Stimulated activated CD8-positive, alpha-beta memory T cell treated with anti-CD3 and anti-CD28 coated beads, Interleukin-2, amount 100 ng/mL, for 48 hours (primary cell): ENCODE measurements around the gene PKM.

Experiments used
- DNase-seq, 2 donors: peaks; one replicate each; pipeline ENCODE4 v3.0.0-alpha.2; 2020; ENCODE audit warnings: low read depth in 2 of 2

PKM gene

DNA sequence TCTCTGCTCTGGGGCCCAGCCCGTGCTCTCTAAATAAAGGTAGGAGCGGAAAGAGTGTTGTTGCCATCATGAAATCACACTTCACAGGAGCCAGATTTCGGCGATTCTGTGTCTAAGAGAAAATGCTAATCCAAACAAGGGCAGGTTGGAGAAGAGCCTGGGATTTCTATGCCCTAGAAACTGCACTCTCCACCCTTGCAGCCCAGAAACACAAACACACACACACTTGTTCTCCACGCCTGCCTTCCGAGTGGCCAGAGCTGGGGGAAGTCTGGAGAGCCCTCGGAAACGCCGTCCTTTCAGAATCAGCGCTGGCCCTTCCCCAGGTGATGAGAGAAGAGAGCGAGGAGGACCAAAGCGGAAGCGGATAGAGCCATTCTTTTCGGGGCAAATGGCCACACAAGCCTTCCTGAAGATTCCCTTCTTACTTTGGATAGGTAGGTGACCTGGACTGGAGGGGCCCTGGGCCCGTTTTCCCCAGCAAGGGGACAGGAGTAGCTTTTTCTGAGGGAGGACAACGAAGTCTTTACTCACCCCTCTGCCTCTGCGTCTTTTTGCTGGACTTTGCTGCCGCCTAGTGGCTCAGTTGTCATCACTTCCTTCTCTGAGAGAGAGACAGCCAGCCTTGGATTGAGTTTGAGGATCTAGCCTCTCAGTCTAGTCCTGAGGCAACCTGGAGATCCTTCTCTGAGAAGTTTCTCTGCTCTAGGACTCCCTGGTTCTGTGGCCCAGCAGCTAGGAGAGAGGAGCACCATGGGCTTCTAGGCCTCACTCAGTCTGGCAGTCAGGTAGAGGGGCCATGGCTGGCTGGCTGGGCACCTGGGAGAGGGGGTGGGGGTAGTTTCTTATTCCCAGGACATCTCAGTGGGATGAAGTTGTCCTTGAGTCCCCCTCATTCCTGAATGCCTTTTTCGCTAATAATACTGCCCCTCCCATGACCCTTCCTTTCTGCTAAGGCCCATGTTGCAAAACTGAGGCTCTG lies 75.1 kb downstream of the PKM start:
- DNase-seq, result peak; percentile 61 to 71

DNA sequence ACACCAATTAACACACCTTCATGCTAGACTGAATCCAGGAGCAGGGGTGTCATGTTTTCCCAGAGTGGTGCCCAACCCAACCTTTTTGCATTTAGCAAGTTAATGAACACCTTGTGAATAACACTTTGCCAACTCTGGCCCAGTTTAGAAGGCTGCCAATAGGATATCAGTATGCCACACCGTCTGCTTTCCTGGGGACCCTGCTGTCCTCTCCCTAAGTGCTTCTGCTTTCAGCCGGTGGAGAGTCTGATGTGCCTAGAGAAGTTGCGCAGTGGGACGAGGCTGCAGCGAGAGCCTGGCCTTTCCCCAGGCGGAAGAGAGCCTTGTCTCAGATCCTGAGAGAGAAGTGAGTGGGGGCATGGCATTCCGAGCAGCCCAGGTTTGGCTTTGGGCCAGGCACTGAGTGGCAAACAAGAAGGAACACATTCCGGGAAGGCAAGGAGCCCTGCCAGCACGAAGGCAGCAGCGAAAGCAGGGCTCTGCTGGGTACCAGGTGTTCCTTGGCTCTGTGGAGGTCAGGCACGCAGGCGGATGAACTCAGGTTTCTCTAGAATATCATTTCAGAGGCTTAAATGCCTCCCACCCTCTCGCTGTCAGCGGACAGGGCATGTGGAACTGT lies 75.9 kb downstream of the PKM start:
- DNase-seq, result no peak

DNA sequence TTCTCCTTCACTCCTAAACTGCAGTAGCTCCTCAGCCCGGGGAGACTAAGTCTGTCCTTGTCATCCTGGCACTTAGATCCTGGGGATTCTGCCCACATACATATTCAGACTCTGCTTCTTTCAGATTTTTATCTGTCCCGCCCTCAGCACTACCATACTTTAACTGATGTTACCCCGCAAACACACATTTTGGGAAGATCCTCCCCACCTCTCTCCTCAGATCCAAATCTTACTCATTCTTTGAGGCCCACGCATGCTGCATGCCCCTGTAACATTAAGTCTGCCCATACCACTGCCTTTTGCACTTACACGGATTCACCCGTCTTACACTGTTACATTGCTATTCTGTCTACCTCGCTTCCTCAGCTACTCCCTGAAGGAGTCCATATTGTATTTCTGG lies 76.7 kb downstream of the PKM start:
- DNase-seq, result no peak

DNA sequence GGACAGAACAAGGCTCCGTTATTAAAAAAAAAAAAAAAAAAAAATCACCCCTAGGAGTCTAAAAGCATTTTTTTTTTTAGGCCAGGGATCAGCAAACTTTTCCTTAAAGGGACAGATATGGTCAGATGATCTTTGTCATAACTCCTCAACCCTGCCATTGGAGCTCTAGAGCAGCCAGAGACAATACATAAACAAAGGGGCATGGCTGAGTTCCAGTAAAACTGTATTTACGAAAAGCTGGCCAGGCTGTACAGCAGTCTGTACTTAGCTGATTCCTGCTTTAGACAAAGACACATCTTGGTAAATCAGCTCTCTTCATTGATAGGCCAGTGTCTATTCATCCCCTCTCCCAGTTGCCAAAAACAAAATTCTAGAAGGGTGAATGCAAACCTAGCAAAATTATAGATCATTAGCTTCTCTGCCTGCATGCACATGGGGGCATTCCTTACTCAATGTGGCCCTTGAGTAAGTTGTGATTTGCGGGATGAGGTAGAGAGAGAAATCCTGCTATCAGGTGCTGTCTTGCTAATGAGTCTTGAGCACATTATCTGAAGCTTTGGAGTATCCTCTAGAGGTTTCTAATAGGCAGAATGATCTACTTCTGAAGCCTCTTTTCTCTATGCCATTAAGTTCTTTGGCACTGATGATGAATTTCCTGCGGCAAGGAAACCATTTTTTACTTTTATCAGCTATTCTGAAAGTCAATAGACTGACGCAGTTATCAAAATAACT lies 77.6 kb downstream of the PKM start:
- DNase-seq, result no peak
